Stimulated activated CD4-positive, alpha-beta T cell treated with anti-CD3 and anti-CD28 coated beads, Interleukin-1b, Interleukin-23, amount 100 ng/mL, for 24 hours (primary cell): ENCODE data around the gene TARP.

Experiments used
- DNase-seq, 4 experiments: peaks; one replicate each; pipeline ENCODE4 v3.0.0-alpha.2; 2020; ENCODE audit warnings: low read depth in 4 of 4, low spot score in 1 of 4

TARP gene

GRCh38 chr7:38217672-38218071, 55.8 kb downstream of the TARP start:
- DNase-seq = no peak

GRCh38 chr7:38215735-38216670, 57.4 kb downstream of the TARP start:
- peak; percentile 33 to 60 (median 46) for DNase-seq

- no peak for DNase-seq
Observed at GRCh38 chr7:38215115-38215514, 58.3 kb downstream of the TARP start.

GRCh38 chr7:38211940-38212339, 61.5 kb downstream of the TARP start:
- DNase-seq = no peak

- DNase-seq = no peak
Observed at GRCh38 chr7:38211486-38211885, 62.0 kb downstream of the TARP start.
